ENCODE measurements around the gene OTOA.

DNA sequence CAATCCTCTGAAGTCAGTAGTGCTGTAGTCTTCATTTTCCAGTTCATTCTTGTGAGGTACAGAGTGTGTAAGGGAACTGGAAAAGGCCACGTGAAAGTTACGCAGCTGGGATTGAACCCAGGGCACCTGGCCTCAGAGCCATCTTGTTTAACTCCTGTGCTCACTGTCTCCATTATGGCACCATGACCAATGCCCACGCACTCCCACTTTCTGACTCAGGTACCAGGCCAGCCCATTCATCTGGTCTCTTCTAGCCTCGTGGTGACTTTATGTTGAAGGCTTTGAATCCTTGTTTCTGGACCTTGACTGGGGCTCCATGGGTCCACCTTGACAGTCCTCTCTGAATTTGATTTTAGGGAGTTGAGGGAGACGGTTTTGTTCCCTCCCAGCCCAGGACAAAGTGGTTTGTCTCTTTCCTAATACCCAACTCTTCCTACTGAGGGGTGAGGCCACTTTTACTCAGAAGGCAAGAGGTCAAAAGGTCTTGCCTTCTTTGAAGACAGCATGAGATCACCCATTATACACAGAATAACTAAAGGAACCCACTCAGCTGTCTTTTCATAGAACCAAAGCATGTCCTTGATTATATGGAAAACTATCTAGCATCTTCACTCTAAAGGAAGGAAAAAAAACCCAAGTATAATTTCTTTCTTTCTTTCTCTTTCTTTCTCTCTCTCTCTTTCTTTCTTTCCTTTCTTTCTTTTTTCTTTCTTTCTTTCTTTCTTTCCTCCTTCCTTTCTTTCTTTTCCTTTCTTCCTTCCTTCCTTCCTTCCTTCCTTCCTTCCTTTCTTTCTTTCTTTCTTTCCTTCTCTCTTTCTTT lies 50.0 kb downstream of the OTOA start:
- TF ChIP-seq ZNF274 (IDR thresholded peaks at IDR 0.05; ENCODE audit: low read depth, low read length) = no peak
- no peak for TF ChIP-seq YY1 (IDR thresholded peaks at IDR 0.05; ENCODE audit: insufficient read depth, insufficient read length)
- no peak for TF ChIP-seq SUZ12 (IDR thresholded peaks at IDR 0.05; ENCODE audit: extremely low read depth, insufficient read depth, insufficient read length)
